GM12891 (cell line): ENCODE data around the gene DDI2.
A peak's percentile ranks its signal among the peaks of the same experiment; 100 is the strongest.
"Not testable (repeated sequence)": the region's sequence is repeated elsewhere in the genome, so short reads cannot be mapped to it uniquely, and the experiment has no call there.

Experiments
- DNase-seq: peaks from one replicate; pipeline ENCODE4 v3.0.0; 2011; ENCODE audit warnings: low spot score; ENCODE audit not compliant: insufficient read length
- FAIRE-seq: peaks from 2 replicates; lab custom pipeline; 2011; peaks lifted over from hg19 to GRCh38; lab: Jason Lieb, UNC
- PAX5 ChIP-seq: IDR thresholded peaks from 2 replicates; pipeline ENCODE4 v1.6.1; 2011; ENCODE audit warnings: low read length, moderate library complexity, mild to moderate bottlenecking; ENCODE audit not compliant: insufficient read depth, severe bottlenecking
- POLR2A ChIP-seq: IDR thresholded peaks from 2 replicates; pipeline ENCODE4 v1.6.1; 2011; ENCODE audit warnings: low read depth, low read length, control low read depth
- POLR2AphosphoS5 ChIP-seq: IDR thresholded peaks from 2 replicates; pipeline ENCODE4 v1.6.1; 2011; ENCODE audit warnings: low read depth, low read length, control low read depth
- POU2F2 ChIP-seq: IDR thresholded peaks from 2 replicates; pipeline ENCODE4 v1.6.1; 2011; ENCODE audit warnings: low read depth, mild to moderate bottlenecking, control low read depth, low read length, moderate library complexity
- SPI1 ChIP-seq: IDR thresholded peaks from 2 replicates; pipeline ENCODE4 v1.6.1; 2011; ENCODE audit warnings: low read depth, low read length, control low read depth
- TAF1 ChIP-seq: IDR thresholded peaks from 2 replicates; pipeline ENCODE4 v1.6.1; 2011; ENCODE audit warnings: low read depth, low read length, control low read depth

Gene DDI2

GRCh38 chr1:15684468-15685291, 67.4 kb downstream of the DDI2 start:
- FAIRE-seq (peak; percentile 69), DNase-seq (peak; percentile 49)
- TF ChIP-seq POLR2AphosphoS5 (no peak), SPI1 (no peak), POU2F2 (no peak), POLR2A (no peak), TAF1 (no peak), PAX5 (no peak)

GRCh38 chr1:15685820-15686219, 68.6 kb downstream of the DDI2 start:
- TF ChIP-seq POU2F2 (no peak), TAF1 (no peak), POLR2A (no peak), SPI1 (no peak)
- no peak for FAIRE-seq
- DNase-seq = no peak

- TF ChIP-seq PAX5 = no peak
- TF ChIP-seq POLR2A = no peak
- no peak for TF ChIP-seq SPI1
- TF ChIP-seq TAF1 = no peak
- no peak for TF ChIP-seq POU2F2
- no peak for TF ChIP-seq POLR2AphosphoS5
- FAIRE-seq = peak; percentile 48
- DNase-seq = no peak
Measured at GRCh38 chr1:15687446-15687845, 70.2 kb downstream of the DDI2 start.

GRCh38 chr1:15690317-15690716, 73.1 kb downstream of the DDI2 start:
- no peak for FAIRE-seq
- no peak for DNase-seq
- TF ChIP-seq POLR2A (no peak), TAF1 (no peak), POU2F2 (no peak), POLR2AphosphoS5 (no peak), SPI1 (no peak)

- DNase-seq (no peak), FAIRE-seq (no peak)
- TF ChIP-seq SPI1 (no peak), TAF1 (no peak), POLR2AphosphoS5 (no peak), PAX5 (no peak), POLR2A (no peak), POU2F2 (no peak)
Measured at GRCh38 chr1:15691434-15692032, 74.3 kb downstream of the DDI2 start.

- no peak for TF ChIP-seq SPI1
- DNase-seq (no peak), FAIRE-seq (no peak)
Measured at GRCh38 chr1:15692121-15692682, 74.9 kb downstream of the DDI2 start.

- no peak for DNase-seq
- FAIRE-seq = no peak
- TF ChIP-seq POU2F2 (no peak), SPI1 (no peak), POLR2AphosphoS5 (no peak), POLR2A (no peak), TAF1 (no peak), PAX5 (no peak)
Measured at GRCh38 chr1:15693371-15693770, 76.1 kb downstream of the DDI2 start.

- TF ChIP-seq POLR2A (peak; percentile 76), SPI1 (peak; percentile 100), PAX5 (no peak), TAF1 (0 out of 2 replicates have a peak, but pooled peaks have one; percentile 53), POU2F2 (peak; percentile 26; the same call in 1 of the 2 replicates), POLR2AphosphoS5 (peak; percentile 80)
- DNase-seq (peak; percentile 69), FAIRE-seq (peak; percentile 98)
Measured at GRCh38 chr1:15696956-15697521, 79.8 kb downstream of the DDI2 start.

- FAIRE-seq (no peak), DNase-seq (no peak)
- no peak for TF ChIP-seq PAX5
- TF ChIP-seq POLR2A = no peak
- no peak for TF ChIP-seq TAF1
- no peak for TF ChIP-seq POLR2AphosphoS5
- no peak for TF ChIP-seq SPI1
- TF ChIP-seq POU2F2 = no peak
Measured at GRCh38 chr1:15698201-15698600, 80.9 kb downstream of the DDI2 start.

GRCh38 chr1:15699321-15699720, 82.1 kb downstream of the DDI2 start:
- not testable (repeated sequence) for DNase-seq, FAIRE-seq
